Ishikawa (cell line): ENCODE data around the gene RPGRIP1.

ENCODE experiments used
- CEBPB ChIP-seq: IDR thresholded peaks from 2 replicates; pipeline ENCODE4 v1.6.1; 2012
- CREB1 ChIP-seq: IDR thresholded peaks from 2 replicates; pipeline ENCODE4 v1.6.1; 2012; ENCODE audit warnings: low read depth
- EGR1 ChIP-seq: IDR thresholded peaks from 2 replicates; pipeline ENCODE4 v1.6.1; 2012
- EP300 ChIP-seq: IDR thresholded peaks from 2 replicates; pipeline ENCODE4 v1.6.1; 2012; ENCODE audit warnings: borderline replicate concordance
- FOXM1 ChIP-seq: IDR thresholded peaks from 2 replicates; pipeline ENCODE4 v1.6.1; 2012; ENCODE audit warnings: low read depth, borderline replicate concordance
- NFIC ChIP-seq: IDR thresholded peaks from 2 replicates; pipeline ENCODE4 v1.6.1; 2012
- RAD21 ChIP-seq: IDR thresholded peaks from 2 replicates; pipeline ENCODE4 v1.6.1; 2012; ENCODE audit warnings: low read depth
- TAF1 ChIP-seq: IDR thresholded peaks from 2 replicates; pipeline ENCODE4 v1.6.1; 2012; ENCODE audit warnings: low read depth, mild to moderate bottlenecking
- TCF12 ChIP-seq: IDR thresholded peaks from 2 replicates; pipeline ENCODE4 v1.6.1; 2012; ENCODE audit warnings: low read depth
- TEAD4 ChIP-seq: IDR thresholded peaks from 2 replicates; pipeline ENCODE4 v1.6.1; 2012
- USF1 ChIP-seq: IDR thresholded peaks from 2 replicates; pipeline ENCODE4 v1.6.1; 2012
- YY1 ChIP-seq: IDR thresholded peaks from 2 replicates; pipeline ENCODE4 v1.6.1; 2012; ENCODE audit warnings: low read depth
- ZBTB7A ChIP-seq: IDR thresholded peaks from 2 replicates; pipeline ENCODE4 v1.6.1; 2012; ENCODE audit warnings: low read depth
- TF ChIP-seq, protein P1 (sequence below): IDR thresholded peaks from 2 replicates; pipeline ENCODE4 v1.6.1; 2012
- TF ChIP-seq, protein P2 (sequence below): IDR thresholded peaks from 2 replicates; pipeline ENCODE4 v1.6.1; 2012; ENCODE audit warnings: low read depth, mild to moderate bottlenecking

RPGRIP1 gene

DNA sequence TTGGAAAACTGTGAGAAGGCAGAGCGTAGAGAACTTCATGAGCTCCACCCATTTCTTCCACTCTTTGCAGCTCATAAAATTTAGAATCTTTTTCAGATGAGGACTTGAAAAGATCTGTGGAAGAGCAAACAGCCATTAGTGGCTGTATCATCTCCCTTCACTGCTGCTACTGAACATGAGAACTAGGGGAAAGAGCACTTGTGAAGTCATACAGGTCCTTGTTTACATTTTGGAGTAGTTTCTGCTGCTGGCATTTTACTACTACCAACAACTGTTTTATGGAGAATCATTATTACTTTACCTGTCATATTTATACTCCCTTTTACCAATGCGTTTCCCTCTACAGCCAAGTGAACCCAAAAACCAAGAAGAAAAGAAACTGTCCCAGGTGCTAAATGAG, 41.0 kb downstream of the RPGRIP1 start:
- no peak for TF ChIP-seq YY1
- no peak for TF ChIP-seq NFIC
- no peak for TF ChIP-seq ZBTB7A
- no peak for TF ChIP-seq CREB1
- TF ChIP-seq EP300, result no peak
- no peak for TF ChIP-seq EGR1
- TF ChIP-seq RAD21, result no peak
- TF ChIP-seq, protein P1, sequence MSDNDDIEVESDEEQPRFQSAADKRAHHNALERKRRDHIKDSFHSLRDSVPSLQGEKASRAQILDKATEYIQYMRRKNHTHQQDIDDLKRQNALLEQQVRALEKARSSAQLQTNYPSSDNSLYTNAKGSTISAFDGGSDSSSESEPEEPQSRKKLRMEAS, result no peak
- no peak for TF ChIP-seq TEAD4
- TF ChIP-seq, protein P2, sequence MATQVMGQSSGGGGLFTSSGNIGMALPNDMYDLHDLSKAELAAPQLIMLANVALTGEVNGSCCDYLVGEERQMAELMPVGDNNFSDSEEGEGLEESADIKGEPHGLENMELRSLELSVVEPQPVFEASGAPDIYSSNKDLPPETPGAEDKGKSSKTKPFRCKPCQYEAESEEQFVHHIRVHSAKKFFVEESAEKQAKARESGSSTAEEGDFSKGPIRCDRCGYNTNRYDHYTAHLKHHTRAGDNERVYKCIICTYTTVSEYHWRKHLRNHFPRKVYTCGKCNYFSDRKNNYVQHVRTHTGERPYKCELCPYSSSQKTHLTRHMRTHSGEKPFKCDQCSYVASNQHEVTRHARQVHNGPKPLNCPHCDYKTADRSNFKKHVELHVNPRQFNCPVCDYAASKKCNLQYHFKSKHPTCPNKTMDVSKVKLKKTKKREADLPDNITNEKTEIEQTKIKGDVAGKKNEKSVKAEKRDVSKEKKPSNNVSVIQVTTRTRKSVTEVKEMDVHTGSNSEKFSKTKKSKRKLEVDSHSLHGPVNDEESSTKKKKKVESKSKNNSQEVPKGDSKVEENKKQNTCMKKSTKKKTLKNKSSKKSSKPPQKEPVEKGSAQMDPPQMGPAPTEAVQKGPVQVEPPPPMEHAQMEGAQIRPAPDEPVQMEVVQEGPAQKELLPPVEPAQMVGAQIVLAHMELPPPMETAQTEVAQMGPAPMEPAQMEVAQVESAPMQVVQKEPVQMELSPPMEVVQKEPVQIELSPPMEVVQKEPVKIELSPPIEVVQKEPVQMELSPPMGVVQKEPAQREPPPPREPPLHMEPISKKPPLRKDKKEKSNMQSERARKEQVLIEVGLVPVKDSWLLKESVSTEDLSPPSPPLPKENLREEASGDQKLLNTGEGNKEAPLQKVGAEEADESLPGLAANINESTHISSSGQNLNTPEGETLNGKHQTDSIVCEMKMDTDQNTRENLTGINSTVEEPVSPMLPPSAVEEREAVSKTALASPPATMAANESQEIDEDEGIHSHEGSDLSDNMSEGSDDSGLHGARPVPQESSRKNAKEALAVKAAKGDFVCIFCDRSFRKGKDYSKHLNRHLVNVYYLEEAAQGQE, result no peak
- TF ChIP-seq CEBPB, result no peak
- TF ChIP-seq TCF12, result no peak
- TF ChIP-seq FOXM1, result no peak

GRCh38 chr14:21322716-21323115, 42.8 kb downstream of the RPGRIP1 start:
- TF ChIP-seq YY1 (no peak), RAD21 (no peak), NFIC (no peak), TAF1 (no peak), EGR1 (no peak), FOXM1 (no peak), TCF12 (no peak), CREB1 (no peak), ZBTB7A (no peak)
- TF ChIP-seq, protein P1, result no peak

GRCh38 chr14:21326972-21327371, 47.1 kb downstream of the RPGRIP1 start:
- TF ChIP-seq TEAD4, result no peak
- TF ChIP-seq ZBTB7A, result no peak
- TF ChIP-seq, protein P2, result no peak
- TF ChIP-seq EP300, result no peak
- TF ChIP-seq RAD21, result no peak
- no peak for TF ChIP-seq EGR1
- TF ChIP-seq CREB1, result no peak
- TF ChIP-seq FOXM1, result no peak
- no peak for TF ChIP-seq CEBPB
- TF ChIP-seq USF1, result no peak
- no peak for TF ChIP-seq NFIC
- no peak for TF ChIP-seq TAF1
